Measurements from ENCODE around the gene VMO1. TPM values are rescaled to one million over a fixed set of nuclear protein-coding genes. Genes with fewer than 3 reads are reported as not detected.
A peak's percentile ranks its signal among the peaks of the same experiment; 100 is the strongest.

VMO1 gene
- total RNA-seq, 3 donors from 2014 or later = 0.67 to 2.3 (median 2.1) TPM

DNA sequence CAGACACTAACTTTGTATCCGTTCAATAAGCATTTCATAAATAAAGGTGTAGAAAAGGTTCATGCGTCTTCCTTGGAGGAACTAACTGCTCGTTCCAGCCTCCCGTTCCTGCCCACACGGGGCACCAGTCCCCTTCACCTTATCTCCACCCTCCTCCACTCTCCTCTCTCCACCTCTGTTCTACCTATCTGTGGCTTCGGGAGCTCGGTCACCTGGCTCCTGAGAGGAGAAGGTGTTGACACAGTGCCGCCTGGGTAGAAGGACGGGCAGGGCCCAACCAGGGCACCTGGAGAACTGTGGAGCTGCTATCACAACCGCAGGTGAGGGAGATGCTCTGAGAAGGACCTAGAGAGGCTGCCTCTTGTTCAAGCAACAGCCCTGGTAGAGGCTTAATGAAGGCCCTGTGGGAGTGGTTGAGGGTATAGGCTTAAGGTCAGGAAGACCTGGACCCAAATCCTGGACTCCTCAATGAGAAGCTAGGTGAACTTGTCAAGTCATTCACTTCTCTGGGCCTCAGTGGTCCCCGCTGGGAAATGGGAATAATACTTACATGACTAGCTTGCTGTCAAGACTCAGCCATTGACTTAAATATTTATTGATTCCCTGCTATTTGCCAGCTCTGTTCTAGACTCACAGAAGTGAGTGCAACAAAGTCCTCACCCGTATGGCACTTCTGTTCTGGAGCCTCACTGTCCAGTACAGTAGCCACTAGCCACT, 37.4 kb upstream of the VMO1 start:
- ATAC-seq (peak; percentile 24), DNase-seq (peak in 1 of 3 donors; percentile 23)
- no peaks in the 10 kb centered on the region for H3K36me3 ChIP-seq (ENCODE audit: low read depth)
- intact Hi-C loops (cut with DNase I, micrococcal nuclease) = no loop called here
- TF ChIP-seq, protein P1, sequence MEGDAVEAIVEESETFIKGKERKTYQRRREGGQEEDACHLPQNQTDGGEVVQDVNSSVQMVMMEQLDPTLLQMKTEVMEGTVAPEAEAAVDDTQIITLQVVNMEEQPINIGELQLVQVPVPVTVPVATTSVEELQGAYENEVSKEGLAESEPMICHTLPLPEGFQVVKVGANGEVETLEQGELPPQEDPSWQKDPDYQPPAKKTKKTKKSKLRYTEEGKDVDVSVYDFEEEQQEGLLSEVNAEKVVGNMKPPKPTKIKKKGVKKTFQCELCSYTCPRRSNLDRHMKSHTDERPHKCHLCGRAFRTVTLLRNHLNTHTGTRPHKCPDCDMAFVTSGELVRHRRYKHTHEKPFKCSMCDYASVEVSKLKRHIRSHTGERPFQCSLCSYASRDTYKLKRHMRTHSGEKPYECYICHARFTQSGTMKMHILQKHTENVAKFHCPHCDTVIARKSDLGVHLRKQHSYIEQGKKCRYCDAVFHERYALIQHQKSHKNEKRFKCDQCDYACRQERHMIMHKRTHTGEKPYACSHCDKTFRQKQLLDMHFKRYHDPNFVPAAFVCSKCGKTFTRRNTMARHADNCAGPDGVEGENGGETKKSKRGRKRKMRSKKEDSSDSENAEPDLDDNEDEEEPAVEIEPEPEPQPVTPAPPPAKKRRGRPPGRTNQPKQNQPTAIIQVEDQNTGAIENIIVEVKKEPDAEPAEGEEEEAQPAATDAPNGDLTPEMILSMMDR (IDR thresholded peaks at IDR 0.05) = no peak
- H3K9me3 ChIP-seq = no peaks in the 10 kb centered on the region
- no peaks in the 10 kb centered on the region for H3K4me1 ChIP-seq (ENCODE audit: low read depth)
- no peak overlapping the region for H3K4me3 ChIP-seq

DNA sequence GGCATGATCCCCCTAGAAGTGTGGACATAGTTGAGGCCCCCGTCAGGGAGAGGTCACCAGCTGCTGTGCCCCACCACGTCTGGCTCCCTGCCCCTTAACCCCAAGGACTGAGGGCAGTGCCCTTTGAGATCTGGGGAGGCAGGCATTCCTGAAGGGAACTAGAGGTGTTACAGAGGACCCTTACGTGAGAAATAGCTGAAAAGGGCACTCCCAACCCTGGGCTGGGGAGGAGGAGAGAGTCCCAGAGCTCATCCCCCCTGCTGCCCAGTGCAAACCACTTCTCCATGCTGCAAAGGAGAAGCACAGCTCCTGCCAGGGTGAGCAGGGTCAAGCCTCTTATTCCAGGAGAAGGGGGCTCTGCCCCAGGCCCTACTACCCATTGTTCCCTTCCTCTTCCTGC, 36.7 kb upstream of the VMO1 start:
- TF ChIP-seq, protein P1 (IDR thresholded peaks at IDR 0.05) = no peak
- Histone ChIP-seq H3K4me3 (no peak overlapping the region), H3K36me3 (ENCODE audit: low read depth) (no peaks in the 10 kb centered on the region), H3K9me3 (no peaks in the 10 kb centered on the region), H3K4me1 (ENCODE audit: low read depth) (no peaks in the 10 kb centered on the region)
- ATAC-seq (no peak), DNase-seq (no peak)
- intact Hi-C loops (cut with DNase I, micrococcal nuclease) = no loop called here

DNA sequence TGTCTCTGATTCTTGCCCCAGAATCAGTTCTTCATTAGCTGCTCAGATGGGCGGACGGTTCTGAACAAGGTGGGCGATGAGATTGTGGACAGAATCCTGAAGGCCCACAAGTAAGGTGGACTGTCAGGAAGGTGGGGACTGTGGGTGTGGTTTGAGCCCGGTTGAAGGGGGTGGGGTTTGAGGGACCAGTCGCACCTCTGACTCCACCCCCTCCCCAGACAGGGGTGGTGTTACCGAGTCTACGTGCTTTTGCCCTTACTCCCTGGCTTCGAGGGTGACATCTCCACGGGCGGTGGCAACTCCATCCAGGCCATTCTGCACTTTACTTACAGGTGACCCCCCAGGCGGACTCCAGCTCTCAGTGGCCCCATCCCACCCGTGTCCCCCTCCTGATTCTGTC, 32.1 kb upstream of the VMO1 start:
- TF ChIP-seq, protein P1 (IDR thresholded peaks at IDR 0.05) = no peak
- intact Hi-C loops (cut with DNase I, micrococcal nuclease) = no loop called here
- DNase-seq (peak in 1 of 3 donors; percentile 19), ATAC-seq (no peak)
- Histone ChIP-seq H3K9me3 (no peaks in the 10 kb centered on the region), H3K36me3 (ENCODE audit: low read depth) (no peaks in the 10 kb centered on the region), H3K4me3 (no peak overlapping the region), H3K4me1 (ENCODE audit: low read depth) (no peaks in the 10 kb centered on the region)

DNA sequence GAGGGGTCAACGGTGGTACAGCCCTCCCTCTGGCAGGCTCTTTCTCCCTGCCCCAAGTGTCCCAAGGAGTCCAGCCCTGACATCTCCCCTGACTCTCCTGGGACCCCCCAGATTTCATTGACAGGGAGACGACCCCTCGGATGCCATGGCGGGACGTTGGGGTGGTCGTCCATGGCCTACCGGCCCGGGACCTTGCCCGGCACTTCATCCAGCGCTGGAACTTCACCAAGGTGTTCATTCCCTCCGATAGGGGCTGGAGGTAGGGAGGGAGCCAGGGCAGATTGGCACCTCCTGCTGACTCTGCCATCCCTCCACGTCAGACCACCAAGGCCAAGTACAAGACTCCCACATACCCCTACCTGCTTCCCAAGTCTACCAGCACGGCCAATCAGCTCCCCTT, 30.7 kb upstream of the VMO1 start:
- DNase-seq = no peak
- TF ChIP-seq, protein P1 (IDR thresholded peaks at IDR 0.05) = no peak
- Histone ChIP-seq H3K36me3 (ENCODE audit: low read depth) (no peaks in the 10 kb centered on the region), H3K9me3 (no peaks in the 10 kb centered on the region), H3K4me3 (no peak overlapping the region), H3K4me1 (ENCODE audit: low read depth) (no peaks in the 10 kb centered on the region)
- intact Hi-C loops (cut with DNase I, micrococcal nuclease) = no loop called here
- no peak for ATAC-seq

DNA sequence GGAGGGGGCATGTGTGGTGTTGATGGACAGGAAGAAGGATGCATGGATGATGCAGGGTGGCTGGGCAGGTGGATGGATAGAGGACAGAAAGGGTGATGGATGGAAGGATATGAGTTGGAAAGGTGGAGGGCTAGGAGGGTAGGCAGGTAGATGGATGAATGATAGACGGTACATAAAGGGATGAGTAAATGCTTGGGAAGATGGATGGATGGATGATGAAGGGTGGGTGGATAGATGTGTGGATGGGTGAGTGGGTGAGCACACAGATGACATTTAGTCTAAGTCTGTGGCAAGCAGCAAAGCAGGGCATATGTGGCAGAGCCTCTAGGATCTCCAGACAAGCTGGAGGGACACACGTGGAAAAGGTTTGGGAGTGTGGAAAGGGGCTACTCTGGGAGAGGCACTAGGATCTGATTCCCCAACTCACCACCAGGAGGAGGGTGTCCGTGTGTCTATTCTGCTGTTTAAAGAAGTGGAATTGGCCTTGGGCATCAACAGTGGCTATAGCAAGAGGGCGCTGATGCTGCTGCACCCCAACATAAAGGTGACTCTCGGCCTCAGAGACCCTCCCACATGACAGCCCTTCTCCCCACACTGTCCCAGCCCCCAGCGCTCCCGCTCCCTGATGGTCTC, 29.0 kb upstream of the VMO1 start:
- H3K36me3 ChIP-seq (ENCODE audit: low read depth) = no peaks in the 10 kb centered on the region
- intact Hi-C loops (cut with DNase I, micrococcal nuclease) = no loop called here
- peak; percentile 38 for ATAC-seq

More for the DNA sequence above, 29.0 kb upstream of the VMO1 start:
- peak in 1 of 3 donors; percentile 19 for DNase-seq
- no peak overlapping the region for H3K4me3 ChIP-seq
- H3K4me1 ChIP-seq (ENCODE audit: low read depth) = no peaks in the 10 kb centered on the region
- no peaks in the 10 kb centered on the region for H3K9me3 ChIP-seq
- TF ChIP-seq, protein P1 (IDR thresholded peaks at IDR 0.05) = no peak
